ENCODE data around the gene FOXO6.

DNA sequence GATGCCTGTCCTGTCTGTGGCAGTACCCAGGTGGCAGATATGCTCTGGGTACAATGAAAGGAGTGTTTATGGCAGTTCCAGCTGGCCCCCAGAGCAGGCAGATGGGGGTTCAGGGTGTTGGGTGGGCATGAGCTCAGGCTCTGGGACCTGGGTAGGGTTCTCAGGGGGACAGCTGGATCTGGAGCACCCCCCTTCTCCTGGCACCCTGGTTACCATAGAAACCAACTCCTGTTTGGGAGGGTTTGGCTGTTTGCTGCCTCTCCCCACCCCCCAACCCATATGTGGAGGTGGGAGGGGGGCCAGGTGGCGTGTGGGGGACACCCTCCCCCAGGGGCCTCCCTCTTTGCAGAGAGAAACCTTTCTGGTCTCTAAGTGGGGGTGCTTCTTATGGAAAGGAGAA lies 7.1 kb downstream of the FOXO6 start:
- TF ChIP-seq, protein P1, sequence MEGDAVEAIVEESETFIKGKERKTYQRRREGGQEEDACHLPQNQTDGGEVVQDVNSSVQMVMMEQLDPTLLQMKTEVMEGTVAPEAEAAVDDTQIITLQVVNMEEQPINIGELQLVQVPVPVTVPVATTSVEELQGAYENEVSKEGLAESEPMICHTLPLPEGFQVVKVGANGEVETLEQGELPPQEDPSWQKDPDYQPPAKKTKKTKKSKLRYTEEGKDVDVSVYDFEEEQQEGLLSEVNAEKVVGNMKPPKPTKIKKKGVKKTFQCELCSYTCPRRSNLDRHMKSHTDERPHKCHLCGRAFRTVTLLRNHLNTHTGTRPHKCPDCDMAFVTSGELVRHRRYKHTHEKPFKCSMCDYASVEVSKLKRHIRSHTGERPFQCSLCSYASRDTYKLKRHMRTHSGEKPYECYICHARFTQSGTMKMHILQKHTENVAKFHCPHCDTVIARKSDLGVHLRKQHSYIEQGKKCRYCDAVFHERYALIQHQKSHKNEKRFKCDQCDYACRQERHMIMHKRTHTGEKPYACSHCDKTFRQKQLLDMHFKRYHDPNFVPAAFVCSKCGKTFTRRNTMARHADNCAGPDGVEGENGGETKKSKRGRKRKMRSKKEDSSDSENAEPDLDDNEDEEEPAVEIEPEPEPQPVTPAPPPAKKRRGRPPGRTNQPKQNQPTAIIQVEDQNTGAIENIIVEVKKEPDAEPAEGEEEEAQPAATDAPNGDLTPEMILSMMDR (optimal IDR thresholded peaks at IDR 0.05 in 1 of 3, IDR thresholded peaks at IDR 0.05 in 1 of 3, conservative IDR thresholded peaks at IDR 0.05 in 1 of 3; ENCODE audit: extremely low read depth in 1 of 3, insufficient read depth in 2 of 3, low read length in 3 of 3): no peak
- no peak for TF ChIP-seq EZH2 (IDR thresholded peaks at IDR 0.05; ENCODE audit: low read length)
